Mammary epithelial cell (primary cell): Measurements from ENCODE around the gene FTSJ3.

Experiments
- EZH2 ChIP-seq: IDR thresholded peaks from 2 replicates; pipeline ENCODE4 v1.6.1; 2012; ENCODE audit warnings: low read length, inconsistent platforms, borderline replicate concordance
- TF ChIP-seq, protein P1 (sequence below), 2 donors: IDR thresholded peaks in 1 of 2; conservative IDR thresholded peaks in 1 of 2; 2 replicates each; pipeline ENCODE4 v1.5.1; 2011 to 2012; ENCODE audit warnings: inconsistent platforms in 2 of 2, low read length in 2 of 2, mild to moderate bottlenecking in 2 of 2, control low read depth in 1 of 2, low read depth in 1 of 2; ENCODE audit not compliant: insufficient read depth in 1 of 2; ENCODE audit errors: extremely low read depth in 1 of 2

DNA sequence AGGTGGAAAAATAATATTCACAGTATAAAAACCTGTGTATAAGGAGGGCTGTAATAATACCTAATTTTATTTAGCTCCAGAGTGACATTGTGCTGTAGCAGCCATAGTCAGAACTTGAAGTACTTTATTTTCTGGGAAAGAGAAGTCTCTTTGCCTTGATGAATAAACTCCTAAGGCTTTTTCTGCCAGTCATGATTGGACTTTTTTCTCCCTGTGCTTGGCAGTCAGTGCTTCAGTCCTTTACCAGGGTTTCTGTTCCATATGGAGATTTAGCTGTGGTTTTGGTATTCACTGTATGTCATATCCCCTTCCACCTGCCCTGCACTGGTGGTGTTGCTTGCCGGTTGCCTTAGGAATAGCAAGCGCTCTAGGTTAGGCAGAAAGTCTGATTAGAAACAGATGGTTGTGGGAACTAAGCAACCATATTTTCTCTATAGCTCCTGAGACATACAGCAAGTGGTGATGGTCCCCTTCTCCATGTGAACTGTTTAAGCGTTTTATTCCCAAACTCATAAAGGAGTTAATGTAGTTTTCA lies 28.8 kb downstream of the FTSJ3 start:
- TF ChIP-seq, protein P1, sequence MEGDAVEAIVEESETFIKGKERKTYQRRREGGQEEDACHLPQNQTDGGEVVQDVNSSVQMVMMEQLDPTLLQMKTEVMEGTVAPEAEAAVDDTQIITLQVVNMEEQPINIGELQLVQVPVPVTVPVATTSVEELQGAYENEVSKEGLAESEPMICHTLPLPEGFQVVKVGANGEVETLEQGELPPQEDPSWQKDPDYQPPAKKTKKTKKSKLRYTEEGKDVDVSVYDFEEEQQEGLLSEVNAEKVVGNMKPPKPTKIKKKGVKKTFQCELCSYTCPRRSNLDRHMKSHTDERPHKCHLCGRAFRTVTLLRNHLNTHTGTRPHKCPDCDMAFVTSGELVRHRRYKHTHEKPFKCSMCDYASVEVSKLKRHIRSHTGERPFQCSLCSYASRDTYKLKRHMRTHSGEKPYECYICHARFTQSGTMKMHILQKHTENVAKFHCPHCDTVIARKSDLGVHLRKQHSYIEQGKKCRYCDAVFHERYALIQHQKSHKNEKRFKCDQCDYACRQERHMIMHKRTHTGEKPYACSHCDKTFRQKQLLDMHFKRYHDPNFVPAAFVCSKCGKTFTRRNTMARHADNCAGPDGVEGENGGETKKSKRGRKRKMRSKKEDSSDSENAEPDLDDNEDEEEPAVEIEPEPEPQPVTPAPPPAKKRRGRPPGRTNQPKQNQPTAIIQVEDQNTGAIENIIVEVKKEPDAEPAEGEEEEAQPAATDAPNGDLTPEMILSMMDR (conservative IDR thresholded peaks at IDR 0.05 in 1 of 2, IDR thresholded peaks at IDR 0.05 in 1 of 2; ENCODE audit: extremely low read depth in 1 of 2, insufficient read depth in 1 of 2, low read depth in 1 of 2, low read length in 2 of 2), result no peak
- no peak for TF ChIP-seq EZH2
